ENCODE results near the gene WNT4.

Gene WNT4

GRCh38 chr1:22071511-22071910 is 71.4 kb downstream of the WNT4 start:
- H3K9me3 ChIP-seq = peaks cover 38% of the 10 kb centered on the region
- no peak overlapping the region for H3K4me2 ChIP-seq
- H3K4me3 ChIP-seq = no peak overlapping the region
- H4K20me1 ChIP-seq = peaks cover 100% of the 10 kb centered on the region
- H3K9ac ChIP-seq = no peak overlapping the region
- H3K27me3 ChIP-seq = no peaks in the 10 kb centered on the region
- peaks cover 88% of the 10 kb centered on the region for H3K36me3 ChIP-seq
- peaks cover 30% of the 10 kb centered on the region for H3K4me1 ChIP-seq
- TF ChIP-seq Cebpa-rat (IDR thresholded peaks at IDR 0.05) = no peak
- H3K27ac ChIP-seq = no peak overlapping the region

All from BLaER1 (cell line).